HepG2 (cell line): ENCODE measurements around the gene FAM20A.

Experiments
- HNRNPLL ChIP-seq: fragments of 200-400 bp; formaldehyde crosslinking; IDR thresholded peaks from 2 replicates; pipeline ENCODE4 v1.6.1; 2017; ENCODE audit warnings: mild to moderate bottlenecking, low read depth, low read length; ENCODE audit not compliant: poor library complexity, severe bottlenecking
- MAZ ChIP-seq, 2 experiments: sonication (generic) in 1 of 2; formaldehyde crosslinking in 1 of 2; IDR thresholded peaks; 2 replicates each; pipeline versions ENCODE4 v1.5.0 to v1.6.1; 2012 to 2020; ENCODE audit warnings: low read depth in 2 of 2, mild to moderate bottlenecking in 2 of 2, borderline replicate concordance in 1 of 2, improper control_type of control experiment in 1 of 2, low read length in 1 of 2, missing genetic modification reagents in 1 of 2, moderate library complexity in 1 of 2
- NR3C1 ChIP-seq: sonication (generic); formaldehyde crosslinking; IDR thresholded peaks from 2 replicates; pipeline ENCODE4 v1.4.0; 2020; ENCODE audit warnings: missing genetic modification reagents
- PRDM10 ChIP-seq: sonication (generic); formaldehyde crosslinking; IDR thresholded peaks from 2 replicates; pipeline ENCODE4 v1.4.0; 2020; ENCODE audit warnings: low read depth, missing genetic modification reagents
- REST ChIP-seq, 2 experiments: IDR thresholded peaks; 2 replicates each; pipeline ENCODE4 v1.6.1; 2011 to 2012; ENCODE audit warnings: low read length in 2 of 2, borderline replicate concordance in 1 of 2, low read depth in 1 of 2, mild to moderate bottlenecking in 1 of 2, moderate library complexity in 1 of 2
- TCF7 ChIP-seq: sonication (generic); IDR thresholded peaks from 2 replicates; pipeline ENCODE4 v1.6.1; 2016; ENCODE audit warnings: antibody characterized with exemption, low read depth
- USF2 ChIP-seq, 2 experiments: sonication (generic) in 1 of 2; formaldehyde crosslinking in 1 of 2; IDR thresholded peaks; 2 replicates each; pipeline versions ENCODE4 v1.5.1 to v1.6.1; 2011 to 2020; ENCODE audit warnings: borderline replicate concordance in 1 of 2, low read depth in 1 of 2, low read length in 1 of 2, mild to moderate bottlenecking in 1 of 2, missing genetic modification reagents in 1 of 2, moderate library complexity in 1 of 2
- ZBTB4 ChIP-seq: sonication (generic); formaldehyde crosslinking; IDR thresholded peaks from 2 replicates; pipeline ENCODE4 v1.4.0; 2020; ENCODE audit warnings: missing genetic modification reagents, mild to moderate bottlenecking, borderline replicate concordance

GRCh38 chr17:68649324-68649723 lies 48.2 kb upstream of the FAM20A start:
- no peak for TF ChIP-seq TCF7
- no peak for TF ChIP-seq ZBTB4 (CRISPR knock-in tag)
- TF ChIP-seq PRDM10 (CRISPR knock-in tag): no peak
- no peak for TF ChIP-seq USF2 (IDR thresholded peaks at IDR 0.05; ENCODE audit: low read depth, low read length)
- no peak for TF ChIP-seq USF2 (CRISPR knock-in tag; IDR thresholded peaks at IDR 0.05; ENCODE audit: borderline replicate concordance)
- no peak for TF ChIP-seq NR3C1 (CRISPR knock-in tag)
- no peak for TF ChIP-seq MAZ (IDR thresholded peaks at IDR 0.05; ENCODE audit: borderline replicate concordance, low read depth, low read length)
- no peak for TF ChIP-seq MAZ (CRISPR knock-in tag; IDR thresholded peaks at IDR 0.05; ENCODE audit: low read depth)
- no peak for TF ChIP-seq REST (IDR thresholded peaks at IDR 0.05; ENCODE audit: borderline replicate concordance in 1 of 2, low read depth in 1 of 2, low read length in 2 of 2)
- TF ChIP-seq HNRNPLL: no peak
